ENCODE measurements around the gene SAP30BP.

GRCh38 chr17:75740215-75740614 lies 73.1 kb downstream of the SAP30BP start:
- TF ChIP-seq ARNTL (CRISPR knock-in tag; IDR thresholded peaks at IDR 0.05; ENCODE audit: borderline replicate concordance, low read depth), result no peak
- no peak for TF ChIP-seq ESRRG (CRISPR knock-in tag; IDR thresholded peaks at IDR 0.05)
- no peak for TF ChIP-seq PATZ1 (CRISPR knock-in tag; IDR thresholded peaks at IDR 0.05; ENCODE audit: borderline replicate concordance)
